MCF 10A (cell line): ENCODE data around the gene ALG8. TPM values are rescaled to one million over a fixed set of nuclear protein-coding genes. Genes with fewer than 3 reads are reported as not detected.
A peak's percentile ranks its signal among the peaks of the same experiment; 100 is the strongest.

ENCODE experiments used
- BruUV-seq: library from RNA; stranded (reverse); fragments of 400-500 nt; replicated peaks from 2 replicates; lab custom pipeline; 2021; lab: Mats Ljungman, UMichigan
- CTCF ChIA-PET: fragments of 300-600 bp; sonication (Branson Sonifier 250); formaldehyde crosslinking; extraction: SDS; loops from one replicate; lab custom pipeline; 2021; ENCODE audit warnings: antibody characterized with exemption, inconsistent platforms; lab: Yijun Ruan, JAX
- POLR2A ChIA-PET: fragments of 300-600, 350-650 bp; sonication (Branson Sonifier 250); formaldehyde crosslinking; extraction: SDS; loops from one replicate; lab custom pipeline; 2020; ENCODE audit warnings: antibody characterized with exemption, inconsistent platforms; lab: Yijun Ruan, JAX
- DNase-seq: peaks from one replicate; pipeline ENCODE4 v3.0.0-alpha.2; 2018; ENCODE audit not compliant: unreplicated experiment
- H3K27ac Mint-ChIP-seq: one replicate; pipeline ENCODE4 v1.8.0; 2022; ENCODE audit warnings: mild to moderate bottlenecking, low read depth, mixed read lengths; ENCODE audit not compliant: unreplicated experiment
- H3K27me3 Mint-ChIP-seq: one replicate; pipeline ENCODE4 v1.8.0; 2022; ENCODE audit warnings: mixed read lengths; ENCODE audit not compliant: insufficient read depth, unreplicated experiment
- H3K36me3 Mint-ChIP-seq: one replicate; pipeline ENCODE4 v1.8.0; 2022; ENCODE audit warnings: mild to moderate bottlenecking, moderate library complexity, mixed read lengths; ENCODE audit not compliant: insufficient read depth, unreplicated experiment
- H3K4me1 Mint-ChIP-seq: one replicate; pipeline ENCODE4 v1.8.0; 2022; ENCODE audit warnings: mixed read lengths; ENCODE audit not compliant: insufficient read depth, unreplicated experiment
- H3K4me3 Mint-ChIP-seq: one replicate; pipeline ENCODE4 v1.8.0; 2022; ENCODE audit warnings: mild to moderate bottlenecking, moderate library complexity, mixed read lengths; ENCODE audit not compliant: unreplicated experiment
- H3K9me3 Mint-ChIP-seq: one replicate; pipeline ENCODE4 v1.8.0; 2022; ENCODE audit warnings: mixed read lengths; ENCODE audit not compliant: unreplicated experiment
- CTCF ChIP-seq: fragments of 200-600 bp; IDR thresholded peaks from one replicate; pipeline ENCODE4 v1.8.0; 2022; ENCODE audit warnings: antibody characterized with exemption, mild to moderate bottlenecking; ENCODE audit not compliant: unreplicated experiment
- intact Hi-C: fragments of 100-400 bp; cut with micrococcal nuclease; formaldehyde crosslinking; loops from 2 replicates; pipeline ENCODE4 v1.14.1; 2022
- total RNA-seq: library from RNA; stranded (reverse); gene quantifications from 2 replicates; pipeline ENCODE4 v1.2.3, GENCODE V29; 2022

ALG8 gene
- total RNA-seq, 1 experiment from 2014 or later = 37.2 TPM

- POLR2A ChIA-PET = interaction anchor here (1.0 to 3.1 kb wide), 3 partner anchors 29 to 86 kb away, joined by 5 to 28 read pairs (median 24); partner anchors contain the start of genes ALG8 and INTS4
- Mint-ChIP-seq H3K36me3 (peaks cover 9% of the 10 kb centered on the region), H3K27ac (no peak overlapping the region), H3K9me3 (no peaks in the 10 kb centered on the region), H3K27me3 (no peaks in the 10 kb centered on the region), H3K4me3 (no peak overlapping the region), H3K4me1 (peaks cover 26% of the 10 kb centered on the region)
- intact Hi-C loops = no loop called here
- CTCF ChIA-PET = interaction anchor here (0.6 to 2.4 kb wide), 3 partner anchors 35 to 58 kb away, joined by 3 to 10 read pairs (median 3); no protein-coding TSS in a partner anchor
- DNase-seq = no peak
- no peak for TF ChIP-seq CTCF
- no TSS peak for BruUV-seq
Measured at GRCh38 chr11:78080818-78081495, 58.5 kb downstream of the ALG8 start.

GRCh38 chr11:78080084-78080817 lies 59.2 kb downstream of the ALG8 start:
- ChIA-PET CTCF (interaction anchor here (0.6 to 2.4 kb wide), 5 partner anchors 30 to 85 kb away, joined by 3 to 10 read pairs (median 3); partner anchors contain the start of gene INTS4), POLR2A (interaction anchor here (0.6 to 3.1 kb wide), 17 partner anchors 9 to 491 kb away, joined by 3 to 28 read pairs (median 5); partner anchors contain the start of genes ALG8, GAB2, INTS4 and KCTD21)
- DNase-seq = no peak

GRCh38 chr11:78079232-78080083 lies 60.0 kb downstream of the ALG8 start, which contains the start of gene NDUFC2:
TSS of gene NDUFC2 (minus strand) at chr11:78079862. CDS start at chr11:78079744, 118 bp downstream.
- POLR2A ChIA-PET = interaction anchor here (0.6 to 3.1 kb wide), 23 partner anchors 9 to 490 kb away, joined by 3 to 28 read pairs (median 4); partner anchors contain the start of genes ALG8, GAB2, INTS4 and KCTD21
- Mint-ChIP-seq H3K9me3 (no peaks in the 10 kb centered on the region), H3K4me3 (peak within 1 kb of the TSS; percentile 83), H3K27me3 (no peaks in the 10 kb centered on the region), H3K36me3 (peaks cover 12% of the 10 kb centered on the region), H3K4me1 (peaks cover 37% of the 10 kb centered on the region), H3K27ac (peak within 1 kb of the TSS; percentile 65)
- intact Hi-C loops = loop anchor here (1.0 kb wide), 1 partner anchor 28 kb away; no protein-coding TSS in a partner anchor
- peak; percentile 72 for DNase-seq
- BruUV-seq = TSS peak; percentile 78
- CTCF ChIA-PET = interaction anchor here (0.7 to 2.4 kb wide), 5 partner anchors 26 to 85 kb away, joined by 3 to 10 read pairs (median 3); partner anchors contain the start of gene INTS4
- TF ChIP-seq CTCF = no peak

More at GRCh38 chr11:78080084-78080817, 59.2 kb downstream of the ALG8 start:
- TSS peak; percentile 85 for BruUV-seq
- Mint-ChIP-seq H3K36me3 (peaks cover 9% of the 10 kb centered on the region), H3K27ac (peak overlapping the region; percentile 65), H3K4me3 (peak overlapping the region; percentile 83), H3K4me1 (peaks cover 30% of the 10 kb centered on the region), H3K27me3 (no peaks in the 10 kb centered on the region), H3K9me3 (no peaks in the 10 kb centered on the region)
- intact Hi-C loops = no loop called here
- TF ChIP-seq CTCF = no peak
